K562 (cell line): ENCODE data around the gene NKAPL. TPM values are rescaled to one million over a fixed set of nuclear protein-coding genes. Genes with fewer than 3 reads are reported as not detected.

Experiments used
- E2F1 ChIP-seq: sonication (generic); formaldehyde crosslinking; IDR thresholded peaks from 2 replicates; pipeline ENCODE4 v1.8.1; 2023; ENCODE audit warnings: mild to moderate bottlenecking, missing genetic modification reagents, moderate library complexity
- HMG20A ChIP-seq: fragments of 450-650 bp; formaldehyde crosslinking; conservative IDR thresholded peaks from 2 replicates; pipeline ENCODE4 v1.4.0; 2020; ENCODE audit warnings: mild to moderate bottlenecking, mixed read lengths
- MXD1 ChIP-seq: fragments of 250-450 bp; sonication (Bioruptor Pico); IDR thresholded peaks from 2 replicates; pipeline ENCODE4 v1.8.0; 2021; ENCODE audit warnings: borderline replicate concordance, mild to moderate bottlenecking, moderate library complexity; ENCODE audit not compliant: poor library complexity, severe bottlenecking
- PBX2 ChIP-seq, 2 experiments: IDR thresholded peaks in 1 of 2; conservative IDR thresholded peaks in 1 of 2; 2 replicates each; pipeline ENCODE4 v1.6.1; 2016; ENCODE audit warnings: low read depth in 2 of 2, mild to moderate bottlenecking in 1 of 2, missing compliant biosample characterization in 1 of 2, missing genetic modification characterization in 1 of 2, moderate library complexity in 1 of 2
- RBFOX2 ChIP-seq: fragments of 200-400 bp; formaldehyde crosslinking; IDR thresholded peaks from 2 replicates; pipeline ENCODE4 v1.6.1; 2017; ENCODE audit warnings: low read depth, mild to moderate bottlenecking, low read length, moderate library complexity
- SFPQ ChIP-seq: fragments of 200-400 bp; formaldehyde crosslinking; IDR thresholded peaks from 2 replicates; pipeline ENCODE4 v1.6.1; 2017; ENCODE audit warnings: mild to moderate bottlenecking, low read depth, low read length, moderate library complexity
- ZNF318 ChIP-seq, 2 experiments: fragments of 450-650 bp; IDR thresholded peaks; 2 replicates each; pipeline ENCODE4 v1.6.1; 2016; ENCODE audit warnings: mild to moderate bottlenecking in 2 of 2, borderline replicate concordance in 1 of 2, low read depth in 1 of 2, moderate library complexity in 1 of 2
- ZNF668 ChIP-seq: fragments of 250-450 bp; sonication (Bioruptor Pico); IDR thresholded peaks from 2 replicates; pipeline ENCODE4 v1.8.0; 2022; ENCODE audit warnings: mild to moderate bottlenecking, inconsistent platforms
- ZNF717 ChIP-seq: fragments of 250-450 bp; sonication (Bioruptor Pico); IDR thresholded peaks from 2 replicates; pipeline ENCODE4 v1.5.0; 2021
- ZNF764 ChIP-seq: fragments of 250-450 bp; sonication (Bioruptor Pico); IDR thresholded peaks from 2 replicates; pipeline ENCODE4 v1.4.0; 2020; ENCODE audit warnings: low read depth, mild to moderate bottlenecking, moderate library complexity
- polyA plus RNA-seq, 8 experiments: library from polyadenylated mRNA; depleted of rRNA in 4 of 8; stranded (reverse) in 5 of 8; unstranded in 3 of 8; fragments of >200 nt; fragmentation: Nextera tagmentation in 2 of 8; fragmentation: Illumina TruSeq in 1 of 8; extraction: Ambion mirVana in 2 of 8; extraction: Trizol in 1 of 8; gene quantifications; 2 replicates each; pipeline versions ENCODE4 v1.2.1 to v1.2.3, GENCODE V29; 2011 to 2014; ENCODE audit warnings: inconsistent platforms in 1 of 8, missing spikeins in 1 of 8
- total RNA-seq, 7 experiments: library from RNA; depleted of rRNA in 6 of 7; stranded (reverse); fragments of >200 nt in 6 of 7; fragmentation: Illumina TruSeq in 2 of 7; extraction: Trizol in 2 of 7; gene quantifications; 2 replicates each; pipeline versions ENCODE4 v1.2.1 to v1.2.3, GENCODE V29; 2011 to 2021; ENCODE audit warnings: low replicate concordance in 1 of 7

Gene NKAPL
- total and polyA plus RNA-seq, 9 of the 15 experiments (the other 6 are each of a cell fraction or from before 2014, with no cell fraction given), result not detected

- TF ChIP-seq E2F1 (CRISPR knock-in tag) (peak; percentile 69; the same call in 1 of the 2 replicates), ZNF717 (CRISPR knock-in tag) (no peak), MXD1 (CRISPR knock-in tag) (no peak), ZNF318 (IDR thresholded peaks at IDR 0.05; ENCODE audit: borderline replicate concordance in 1 of 2, low read depth in 1 of 2) (no peak), PBX2 (CRISPR knock-in tag; IDR thresholded peaks at IDR 0.05; ENCODE audit: low read depth) (no peak), PBX2 (tag; conservative IDR thresholded peaks at IDR 0.05; ENCODE audit: low read depth) (0 out of 2 replicates have a peak, but pooled peaks have one; percentile 52), RBFOX2 (peak; percentile 98), ZNF764 (CRISPR knock-in tag) (no peak), ZNF668 (CRISPR knock-in tag) (no peak), SFPQ (no peak), HMG20A (no peak)
Observed at GRCh38 chr6:28225056-28225834, 33.9 kb upstream of the NKAPL start, which contains the start of gene ZSCAN9 (continued).
